ENCODE data around the gene SLC13A2. TPM values are rescaled to one million over a fixed set of nuclear protein-coding genes. Genes with fewer than 3 reads are reported as not detected.

SLC13A2 gene
- total RNA-seq, 2 experiments from 2014 or later = not detected

GRCh38 chr17:28527859-28528258 lies 54.4 kb downstream of the SLC13A2 start:
- H3K9me3 Mint-ChIP-seq = no peaks in the 10 kb centered on the region
- DNase-seq = no peak
- H3K27ac Mint-ChIP-seq = no peak overlapping the region
- ChIA-PET CTCF (interaction anchor here (2.0 kb wide), 1 partner anchor 22 kb away, joined by 7 read pairs; no protein-coding TSS in a partner anchor), POLR2A (no interaction called here)
- intact Hi-C loops (cut with micrococcal nuclease) = no loop called here
- no peak overlapping the region for H3K4me3 Mint-ChIP-seq
- H3K27me3 Mint-ChIP-seq = no peaks in the 10 kb centered on the region
- no peaks in the 10 kb centered on the region for H3K36me3 Mint-ChIP-seq
- H3K4me1 Mint-ChIP-seq (ENCODE audit: low read depth) = no peaks in the 10 kb centered on the region

- H3K27ac Mint-ChIP-seq = no peak overlapping the region
- H3K27me3 Mint-ChIP-seq = no peaks in the 10 kb centered on the region
- ChIA-PET CTCF (no interaction called here), POLR2A (no interaction called here)
- H3K4me3 Mint-ChIP-seq = no peak overlapping the region
- no peaks in the 10 kb centered on the region for H3K4me1 Mint-ChIP-seq (ENCODE audit: low read depth)
- no peaks in the 10 kb centered on the region for H3K9me3 Mint-ChIP-seq
- DNase-seq = no peak
- intact Hi-C loops (cut with micrococcal nuclease) = no loop called here
- no peaks in the 10 kb centered on the region for H3K36me3 Mint-ChIP-seq
Observed at GRCh38 chr17:28528327-28529012, 55.0 kb downstream of the SLC13A2 start.

DNA sequence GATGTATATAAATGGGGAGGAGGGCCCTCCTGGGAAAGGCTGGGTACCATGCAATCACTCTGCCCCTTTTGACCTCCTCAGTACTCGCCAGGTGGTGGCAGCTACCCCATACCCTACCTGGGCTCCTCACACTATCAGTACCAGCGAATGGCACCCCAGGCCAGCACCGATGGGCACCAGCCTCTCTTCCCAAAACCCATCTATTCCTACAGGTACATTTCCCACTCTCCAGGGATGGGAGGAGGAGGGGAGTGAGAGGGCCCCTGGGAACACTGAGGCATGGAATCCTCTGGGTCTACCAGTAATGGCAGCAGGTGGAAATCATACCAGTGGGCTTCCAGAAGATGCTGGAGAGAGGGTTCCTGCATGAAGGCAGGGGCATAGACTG lies 55.6 kb downstream of the SLC13A2 start:
- Mint-ChIP-seq H3K4me3 (no peak overlapping the region), H3K4me1 (ENCODE audit: low read depth) (no peaks in the 10 kb centered on the region), H3K27ac (no peak overlapping the region), H3K9me3 (no peaks in the 10 kb centered on the region), H3K27me3 (no peaks in the 10 kb centered on the region), H3K36me3 (no peaks in the 10 kb centered on the region)
- no peak for DNase-seq
- intact Hi-C loops (cut with micrococcal nuclease) = no loop called here
- ChIA-PET CTCF (no interaction called here), POLR2A (no interaction called here)

DNA sequence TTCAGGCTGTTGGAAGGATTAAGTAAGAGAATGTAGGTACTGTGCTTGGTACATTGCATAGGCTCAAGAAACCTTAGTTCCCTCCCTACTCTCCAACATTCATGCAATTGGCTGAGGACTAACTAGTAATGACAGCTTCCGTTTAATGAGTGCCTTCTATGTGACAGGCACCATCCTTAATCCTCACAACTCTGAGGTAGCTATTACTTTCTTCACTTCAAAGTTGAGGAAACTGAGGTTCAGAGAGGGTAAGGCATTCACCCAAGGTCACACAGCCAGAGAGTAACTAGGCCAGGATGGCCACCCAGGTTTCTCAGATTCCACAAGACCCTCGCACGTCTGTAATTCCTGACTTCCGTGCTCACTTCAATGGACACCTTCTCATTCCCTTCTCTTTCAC lies 56.8 kb downstream of the SLC13A2 start:
- no peak overlapping the region for H3K4me3 Mint-ChIP-seq

DNA sequence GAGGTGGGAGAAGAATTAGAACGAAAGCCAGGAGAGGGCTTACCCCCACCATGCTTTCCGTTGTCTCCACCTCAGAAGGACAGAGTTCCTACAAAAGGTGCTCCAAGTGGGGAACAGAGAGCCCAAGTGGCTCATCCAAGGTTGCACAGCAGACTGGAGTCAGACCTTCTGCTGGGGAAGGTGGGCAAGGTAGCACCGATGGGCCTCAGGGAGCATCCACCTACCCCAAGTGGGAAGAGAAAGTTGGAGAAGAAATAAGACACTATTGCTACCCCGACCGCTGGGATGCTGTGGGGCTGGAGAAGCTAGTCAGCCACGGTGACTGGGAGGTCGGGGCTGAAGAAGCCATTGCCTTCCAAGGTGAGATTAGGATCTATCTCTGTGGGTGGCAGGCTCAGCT lies 57.5 kb downstream of the SLC13A2 start:
- Mint-ChIP-seq H3K27ac (no peak overlapping the region), H3K36me3 (no peaks in the 10 kb centered on the region), H3K9me3 (no peaks in the 10 kb centered on the region), H3K4me1 (ENCODE audit: low read depth) (no peaks in the 10 kb centered on the region), H3K27me3 (no peaks in the 10 kb centered on the region), H3K4me3 (no peak overlapping the region)
- CTCF ChIA-PET = interaction anchor here (1.7 kb wide), 1 partner anchor 10 kb away, joined by 6 read pairs; no protein-coding TSS in a partner anchor
- POLR2A ChIA-PET = no interaction called here
- DNase-seq = no peak
- intact Hi-C loops (cut with micrococcal nuclease) = no loop called here

More for the DNA sequence above, 56.8 kb downstream of the SLC13A2 start:
- no peak overlapping the region for H3K27ac Mint-ChIP-seq
- no peak for DNase-seq
- POLR2A ChIA-PET = no interaction called here
- CTCF ChIA-PET = no interaction called here
- no peaks in the 10 kb centered on the region for H3K36me3 Mint-ChIP-seq
- intact Hi-C loops (cut with micrococcal nuclease) = no loop called here
- no peaks in the 10 kb centered on the region for H3K4me1 Mint-ChIP-seq (ENCODE audit: low read depth)
- no peaks in the 10 kb centered on the region for H3K9me3 Mint-ChIP-seq
- H3K27me3 Mint-ChIP-seq = no peaks in the 10 kb centered on the region

- DNase-seq = no peak
- ChIA-PET CTCF (interaction anchor here (1.7 kb wide), 1 partner anchor 8 kb away, joined by 6 read pairs; no protein-coding TSS in a partner anchor), POLR2A (no interaction called here)
- intact Hi-C loops (cut with micrococcal nuclease) = no loop called here
- H3K4me3 Mint-ChIP-seq = no peak overlapping the region
- H3K9me3 Mint-ChIP-seq = no peaks in the 10 kb centered on the region
- no peaks in the 10 kb centered on the region for H3K27me3 Mint-ChIP-seq
- no peaks in the 10 kb centered on the region for H3K36me3 Mint-ChIP-seq
- no peaks in the 10 kb centered on the region for H3K4me1 Mint-ChIP-seq (ENCODE audit: low read depth)
- H3K27ac Mint-ChIP-seq = no peak overlapping the region
Observed at GRCh38 chr17:28532050-28532960, 58.9 kb downstream of the SLC13A2 start.

GRCh38 chr17:28533091-28533807 lies 59.8 kb downstream of the SLC13A2 start:
- no peaks in the 10 kb centered on the region for H3K36me3 Mint-ChIP-seq
- DNase-seq = no peak
- H3K9me3 Mint-ChIP-seq = no peaks in the 10 kb centered on the region
- no peaks in the 10 kb centered on the region for H3K27me3 Mint-ChIP-seq
- intact Hi-C loops (cut with micrococcal nuclease) = no loop called here
- no peak overlapping the region for H3K27ac Mint-ChIP-seq
- no peaks in the 10 kb centered on the region for H3K4me1 Mint-ChIP-seq (ENCODE audit: low read depth)
- ChIA-PET POLR2A (no interaction called here), CTCF (no interaction called here)
- H3K4me3 Mint-ChIP-seq = no peak overlapping the region

- intact Hi-C loops (cut with micrococcal nuclease) = no loop called here
- H3K27ac Mint-ChIP-seq = no peak overlapping the region
- H3K4me3 Mint-ChIP-seq = no peak overlapping the region
- no peaks in the 10 kb centered on the region for H3K27me3 Mint-ChIP-seq
- ChIA-PET POLR2A (no interaction called here), CTCF (interaction anchor here (0.9 to 5.0 kb wide), 2 partner anchors 13 to 41 kb away, joined by 3 to 21 read pairs; no protein-coding TSS in a partner anchor)
- no peaks in the 10 kb centered on the region for H3K4me1 Mint-ChIP-seq (ENCODE audit: low read depth)
- no peak for DNase-seq
- H3K9me3 Mint-ChIP-seq = no peaks in the 10 kb centered on the region
- no peaks in the 10 kb centered on the region for H3K36me3 Mint-ChIP-seq
Observed at GRCh38 chr17:28534740-28535375, 61.4 kb downstream of the SLC13A2 start.

DNA sequence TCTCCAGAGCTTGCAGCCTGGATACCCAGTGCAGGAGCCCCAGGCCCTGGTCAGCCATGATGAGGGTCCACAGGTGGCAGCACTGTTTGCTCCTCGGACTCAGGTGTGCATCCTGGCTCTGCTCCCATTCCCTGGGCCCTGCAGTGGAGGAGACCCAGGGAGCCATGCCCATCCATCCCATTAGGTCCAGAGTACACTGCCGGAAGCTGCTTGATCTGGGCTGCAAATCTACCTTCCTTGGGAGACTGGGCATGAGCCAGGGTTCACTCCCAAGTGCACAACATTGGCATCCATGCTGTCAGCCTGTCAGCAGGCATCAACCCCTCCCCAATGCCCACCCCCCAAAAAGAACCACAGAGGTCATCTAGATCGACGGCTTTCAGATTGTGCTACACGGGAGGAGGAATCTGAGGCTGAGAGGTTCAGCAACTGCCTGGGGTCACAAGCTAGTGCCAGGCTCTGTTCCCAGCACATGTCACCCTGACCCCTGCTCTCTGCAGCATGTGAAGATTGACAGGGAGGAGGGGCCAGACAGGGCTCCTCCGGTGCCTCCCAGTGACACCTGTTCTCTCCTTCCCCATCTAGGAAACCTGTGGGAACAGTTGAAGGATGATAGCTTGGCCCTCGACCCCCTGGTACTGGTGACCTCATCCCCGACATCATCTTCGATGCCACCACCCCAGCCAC lies 63.2 kb downstream of the SLC13A2 start:
- H3K9me3 Mint-ChIP-seq = no peaks in the 10 kb centered on the region
- ChIA-PET POLR2A (no interaction called here), CTCF (interaction anchor here (0.8 to 5.0 kb wide), 2 partner anchors 11 to 41 kb away, joined by 3 to 21 read pairs; no protein-coding TSS in a partner anchor)
- no peak for DNase-seq
- no peaks in the 10 kb centered on the region for H3K36me3 Mint-ChIP-seq
- intact Hi-C loops (cut with micrococcal nuclease) = no loop called here
- H3K4me1 Mint-ChIP-seq (ENCODE audit: low read depth) = no peaks in the 10 kb centered on the region
- no peak overlapping the region for H3K4me3 Mint-ChIP-seq
- H3K27ac Mint-ChIP-seq = no peak overlapping the region
- H3K27me3 Mint-ChIP-seq = no peaks in the 10 kb centered on the region

DNA sequence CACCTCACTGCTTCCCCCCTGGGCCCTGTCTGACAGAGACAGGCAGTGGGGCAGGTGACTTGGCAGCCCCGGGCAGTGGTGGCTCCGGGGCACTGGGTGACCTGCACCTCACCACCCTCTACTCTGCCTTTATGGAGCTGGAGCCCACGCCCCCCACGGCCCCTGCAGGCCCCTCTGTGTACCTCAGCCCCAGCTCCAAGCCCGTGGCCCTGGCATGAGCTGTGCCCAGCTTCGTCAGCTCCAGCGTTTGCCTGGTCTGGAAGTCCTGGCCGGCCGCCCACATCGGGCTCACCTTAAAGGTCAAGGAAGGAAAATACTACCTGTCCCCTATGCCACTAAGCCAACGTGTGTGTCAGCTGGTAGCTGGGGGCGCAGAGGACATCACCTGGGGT lies 63.8 kb downstream of the SLC13A2 start:
- intact Hi-C loops (cut with micrococcal nuclease) = no loop called here
- Mint-ChIP-seq H3K27me3 (no peaks in the 10 kb centered on the region), H3K36me3 (no peaks in the 10 kb centered on the region), H3K4me3 (no peak overlapping the region), H3K9me3 (no peaks in the 10 kb centered on the region), H3K27ac (no peak overlapping the region), H3K4me1 (ENCODE audit: low read depth) (no peaks in the 10 kb centered on the region)
- no peak for DNase-seq
- ChIA-PET POLR2A (no interaction called here), CTCF (interaction anchor here (0.8 to 5.0 kb wide), 3 partner anchors 11 to 121 kb away, joined by 3 to 21 read pairs (median 3); no protein-coding TSS in a partner anchor)

- H3K27ac Mint-ChIP-seq = no peak overlapping the region
- no peak overlapping the region for H3K4me3 Mint-ChIP-seq
- H3K36me3 Mint-ChIP-seq = no peaks in the 10 kb centered on the region
- no peaks in the 10 kb centered on the region for H3K9me3 Mint-ChIP-seq
- DNase-seq = no peak
- intact Hi-C loops (cut with micrococcal nuclease) = no loop called here
- CTCF ChIA-PET = interaction anchor here (0.7 to 5.0 kb wide), 3 partner anchors 10 to 1010 kb away, joined by 3 to 21 read pairs (median 4); no protein-coding TSS in a partner anchor
- POLR2A ChIA-PET = no interaction called here
- no peaks in the 10 kb centered on the region for H3K4me1 Mint-ChIP-seq (ENCODE audit: low read depth)
- H3K27me3 Mint-ChIP-seq = no peaks in the 10 kb centered on the region
Observed at GRCh38 chr17:28538296-28538895, 65.0 kb downstream of the SLC13A2 start.
